K562 (cell line): ENCODE results near the gene LGALS3. TPM values are rescaled to one million over a fixed set of nuclear protein-coding genes. Genes with fewer than 3 reads are reported as not detected.

Experiments
- CBX5 ChIP-seq: IDR thresholded peaks from 2 replicates; pipeline ENCODE4 v1.6.1; 2014; ENCODE audit warnings: low read depth, borderline replicate concordance
- CREM ChIP-seq: IDR thresholded peaks from 2 replicates; pipeline ENCODE4 v1.6.1; 2014; ENCODE audit warnings: antibody characterized with exemption, low read depth
- CTBP1 ChIP-seq: fragments of 450-650 bp; IDR thresholded peaks from 2 replicates; pipeline ENCODE4 v1.6.1; 2016; ENCODE audit warnings: borderline replicate concordance
- ESRRB ChIP-seq: fragments of 250-450 bp; sonication (Bioruptor Pico); IDR thresholded peaks from 2 replicates; pipeline ENCODE4 v1.5.0; 2020; ENCODE audit warnings: mild to moderate bottlenecking, moderate library complexity, borderline replicate concordance
- EZH2 ChIP-seq: IDR thresholded peaks from 2 replicates; pipeline ENCODE4 v1.6.1; 2012; ENCODE audit warnings: low read depth, mild to moderate bottlenecking, inconsistent platforms, low read length, borderline replicate concordance
- FOXA3 ChIP-seq, 2 experiments: fragments of 450-650 bp in 1 of 2; sonication (generic) in 1 of 2; formaldehyde crosslinking; IDR thresholded peaks in 1 of 2; conservative IDR thresholded peaks in 1 of 2; 2 replicates each; pipeline versions ENCODE4 v1.4.0 to v1.8.0; 2020 to 2022; ENCODE audit warnings: mild to moderate bottlenecking in 2 of 2, missing genetic modification reagents in 1 of 2
- HDAC3 ChIP-seq: fragments of 450-650 bp; IDR thresholded peaks from 2 replicates; pipeline ENCODE4 v1.6.1; 2018; ENCODE audit warnings: borderline replicate concordance, mild to moderate bottlenecking, moderate library complexity; ENCODE audit not compliant: partially characterized antibody
- HOXB6 ChIP-seq: fragments of 250-450 bp; sonication (Bioruptor Pico); IDR thresholded peaks from 2 replicates; pipeline ENCODE4 v1.5.1; 2022; ENCODE audit warnings: mild to moderate bottlenecking, borderline replicate concordance
- KLF1 ChIP-seq: fragments of 450-650 bp; IDR thresholded peaks from 2 replicates; pipeline ENCODE4 v1.6.1; 2016; ENCODE audit warnings: missing genetic modification characterization, missing compliant biosample characterization
- MXI1 ChIP-seq: IDR thresholded peaks from 2 replicates; pipeline ENCODE4 v1.6.1; 2011; ENCODE audit warnings: low read depth, mild to moderate bottlenecking, improper control_type of control experiment, low read length
- NR1H2 ChIP-seq: sonication (generic); formaldehyde crosslinking; IDR thresholded peaks from 2 replicates; pipeline ENCODE4 v1.4.0; 2020; ENCODE audit warnings: mild to moderate bottlenecking, missing genetic modification reagents
- NR2C2 ChIP-seq, 2 experiments: fragments of 200-800 bp in 1 of 2; sonication (Bioruptor generic) in 1 of 2; sonication (generic) in 1 of 2; formaldehyde crosslinking in 1 of 2; IDR thresholded peaks; 2 replicates each; pipeline versions ENCODE4 v1.6.1 to v1.8.0; 2016 to 2022; ENCODE audit warnings: mild to moderate bottlenecking in 1 of 2, missing compliant biosample characterization in 1 of 2, missing genetic modification characterization in 1 of 2, missing genetic modification reagents in 1 of 2
- PHF8 ChIP-seq: fragments of 200-600 bp; sonication (generic); IDR thresholded peaks from 2 replicates; pipeline ENCODE4 v1.6.1; 2012; ENCODE audit warnings: mixed run types, mild to moderate bottlenecking, inconsistent platforms, low read length, moderate library complexity, borderline replicate concordance
- POU5F1 ChIP-seq: fragments of 150-350 bp; IDR thresholded peaks from 2 replicates; pipeline ENCODE4 v1.6.1; 2014; ENCODE audit warnings: borderline replicate concordance, low read length, low read depth, mild to moderate bottlenecking; ENCODE audit not compliant: partially characterized antibody
- RBM17 ChIP-seq: fragments of 200-400 bp; formaldehyde crosslinking; IDR thresholded peaks from 2 replicates; pipeline ENCODE4 v1.6.1; 2017; ENCODE audit warnings: low read depth, mild to moderate bottlenecking, low read length, borderline replicate concordance
- RBM34 ChIP-seq: fragments of 200-400 bp; formaldehyde crosslinking; IDR thresholded peaks from 2 replicates; pipeline ENCODE4 v1.6.1; 2018; ENCODE audit warnings: low read length, borderline replicate concordance; ENCODE audit not compliant: insufficient read depth
- SMARCC2 ChIP-seq: fragments of 450-650 bp; IDR thresholded peaks from 2 replicates; pipeline ENCODE4 v1.6.1; 2017; ENCODE audit warnings: antibody characterized with exemption, moderate library complexity, mild to moderate bottlenecking, low read depth
- TGIF2 ChIP-seq: sonication (generic); formaldehyde crosslinking; IDR thresholded peaks from 2 replicates; pipeline ENCODE4 v1.8.1; 2022; ENCODE audit warnings: mild to moderate bottlenecking, missing genetic modification reagents, moderate library complexity
- ZBED1 ChIP-seq: IDR thresholded peaks from 2 replicates; pipeline ENCODE4 v1.6.1; 2014
- ZFP36 ChIP-seq: fragments of 150-350 bp; IDR thresholded peaks from 2 replicates; pipeline ENCODE4 v1.6.1; 2018; ENCODE audit warnings: low read length, low read depth; ENCODE audit not compliant: partially characterized antibody
- ZFX ChIP-seq: sonication (generic); formaldehyde crosslinking; IDR thresholded peaks from 2 replicates; pipeline ENCODE4 v1.8.0; 2022; ENCODE audit warnings: mild to moderate bottlenecking, missing genetic modification reagents, moderate library complexity
- ZNF124 ChIP-seq: sonication (generic); formaldehyde crosslinking; IDR thresholded peaks from 2 replicates; pipeline ENCODE4 v1.8.1; 2022; ENCODE audit warnings: missing genetic modification reagents
- ZNF324 ChIP-seq: fragments of 250-450 bp; sonication (Bioruptor Pico); IDR thresholded peaks from 2 replicates; pipeline ENCODE4 v1.4.0; 2020; ENCODE audit warnings: mild to moderate bottlenecking
- ZNF589 ChIP-seq: fragments of 200-800 bp; sonication (Bioruptor generic); IDR thresholded peaks from 2 replicates; pipeline ENCODE4 v1.6.1; 2016; ENCODE audit warnings: low read depth, missing genetic modification characterization, missing compliant biosample characterization
- ZSCAN29 ChIP-seq: fragments of 450-650 bp; IDR thresholded peaks from 2 replicates; pipeline ENCODE4 v1.6.1; 2017
- polyA plus RNA-seq, 8 experiments: library from polyadenylated mRNA; depleted of rRNA in 4 of 8; stranded (reverse) in 5 of 8; unstranded in 3 of 8; fragments of >200 nt; fragmentation: Nextera tagmentation in 2 of 8; fragmentation: Illumina TruSeq in 1 of 8; extraction: Ambion mirVana in 2 of 8; extraction: Trizol in 1 of 8; gene quantifications; 2 replicates each; pipeline versions ENCODE4 v1.2.1 to v1.2.3, GENCODE V29; 2011 to 2014; ENCODE audit warnings: inconsistent platforms in 1 of 8, missing spikeins in 1 of 8
- total RNA-seq, 7 experiments: library from RNA; depleted of rRNA in 6 of 7; stranded (reverse); fragments of >200 nt in 6 of 7; fragmentation: Illumina TruSeq in 2 of 7; extraction: Trizol in 2 of 7; gene quantifications; 2 replicates each; pipeline versions ENCODE4 v1.2.1 to v1.2.3, GENCODE V29; 2011 to 2021; ENCODE audit warnings: low replicate concordance in 1 of 7
- TF ChIP-seq, protein P1 (sequence below): IDR thresholded peaks from 2 replicates; pipeline ENCODE4 v1.6.1; 2014; ENCODE audit warnings: antibody characterized with exemption
- TF ChIP-seq, protein P2 (sequence below): fragments of 250-450 bp; sonication (Bioruptor Pico); IDR thresholded peaks from 2 replicates; pipeline ENCODE4 v1.4.0; 2020; ENCODE audit warnings: borderline replicate concordance

Gene LGALS3
- total and polyA plus RNA-seq, 9 of the 15 experiments (the other 6 are each of a cell fraction or from before 2014, with no cell fraction given): 0.04 to 1.9 (median 1.1) TPM

DNA sequence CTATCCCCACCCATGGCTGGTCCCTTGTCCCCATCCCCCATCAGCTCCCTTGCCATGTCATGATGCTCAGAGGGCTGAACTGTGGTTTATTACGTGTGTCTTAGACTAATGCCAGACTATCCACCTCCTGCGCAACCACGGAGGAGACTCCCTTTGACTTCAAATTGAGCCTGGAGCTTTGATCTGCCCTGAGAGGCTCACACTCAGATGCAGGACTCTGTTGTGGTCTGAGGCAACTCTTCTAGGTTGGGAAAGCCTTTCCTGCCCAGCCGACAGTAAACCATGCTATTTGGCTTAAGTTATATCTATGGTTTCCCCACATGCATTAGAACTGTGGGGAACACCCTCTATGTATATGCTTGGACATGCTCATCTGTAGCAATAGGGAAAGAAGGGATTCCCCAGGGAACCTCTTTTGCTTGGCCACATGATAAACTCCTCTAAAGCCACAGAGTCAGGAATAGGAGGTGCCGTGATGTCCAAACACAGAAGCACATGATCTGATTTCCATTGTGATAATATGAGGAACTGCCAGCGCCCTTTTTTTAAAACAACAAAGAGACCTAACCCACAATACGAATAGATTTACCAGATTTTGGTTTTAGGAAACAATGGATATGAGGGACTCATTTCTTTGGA, 11.1 kb upstream of the LGALS3 start (continued):
- no peak for TF ChIP-seq NR2C2 (CRISPR knock-in tag; IDR thresholded peaks at IDR 0.05)
- 0 out of 2 replicates have a peak, but pooled peaks have one; percentile 29 for TF ChIP-seq NR2C2 (tag; IDR thresholded peaks at IDR 0.05)
- no peak for TF ChIP-seq RBM34
- TF ChIP-seq ZSCAN29: no peak
- TF ChIP-seq KLF1 (tag): no peak
- TF ChIP-seq FOXA3 (CRISPR knock-in tag; conservative IDR thresholded peaks at IDR 0.05 in 1 of 2, IDR thresholded peaks at IDR 0.05 in 1 of 2): no peak
- TF ChIP-seq, protein P1, sequence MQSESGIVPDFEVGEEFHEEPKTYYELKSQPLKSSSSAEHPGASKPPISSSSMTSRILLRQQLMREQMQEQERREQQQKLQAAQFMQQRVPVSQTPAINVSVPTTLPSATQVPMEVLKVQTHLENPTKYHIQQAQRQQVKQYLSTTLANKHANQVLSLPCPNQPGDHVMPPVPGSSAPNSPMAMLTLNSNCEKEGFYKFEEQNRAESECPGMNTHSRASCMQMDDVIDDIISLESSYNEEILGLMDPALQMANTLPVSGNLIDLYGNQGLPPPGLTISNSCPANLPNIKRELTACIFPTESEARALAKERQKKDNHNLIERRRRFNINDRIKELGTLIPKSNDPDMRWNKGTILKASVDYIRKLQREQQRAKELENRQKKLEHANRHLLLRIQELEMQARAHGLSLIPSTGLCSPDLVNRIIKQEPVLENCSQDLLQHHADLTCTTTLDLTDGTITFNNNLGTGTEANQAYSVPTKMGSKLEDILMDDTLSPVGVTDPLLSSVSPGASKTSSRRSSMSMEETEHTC: 0 out of 2 replicates have a peak, but pooled peaks have one; percentile 41
- TF ChIP-seq CREM: 0 out of 2 replicates have a peak, but pooled peaks have one; percentile 23
- no peak for TF ChIP-seq NR1H2 (CRISPR knock-in tag)
- no peak for TF ChIP-seq PHF8
- TF ChIP-seq CBX5: no peak
- TF ChIP-seq ZNF324 (CRISPR knock-in tag): no peak
- TF ChIP-seq ZFX (CRISPR knock-in tag): 0 out of 2 replicates have a peak, but pooled peaks have one; percentile 40
- TF ChIP-seq TGIF2 (CRISPR knock-in tag): no peak
- no peak for TF ChIP-seq ZNF124
- no peak for TF ChIP-seq POU5F1
- no peak for TF ChIP-seq MXI1
- TF ChIP-seq ZNF589 (CRISPR knock-in tag): peak; percentile 38; the same call in 1 of the 2 replicates
- no peak for TF ChIP-seq HDAC3
- no peak for TF ChIP-seq EZH2
- TF ChIP-seq ESRRB: no peak
- TF ChIP-seq ZBED1: no peak
- TF ChIP-seq CTBP1: 0 out of 2 replicates have a peak, but pooled peaks have one; percentile 20
- TF ChIP-seq ZFP36: no peak
- TF ChIP-seq SMARCC2: no peak
- no peak for TF ChIP-seq RBM17
- TF ChIP-seq, protein P2, sequence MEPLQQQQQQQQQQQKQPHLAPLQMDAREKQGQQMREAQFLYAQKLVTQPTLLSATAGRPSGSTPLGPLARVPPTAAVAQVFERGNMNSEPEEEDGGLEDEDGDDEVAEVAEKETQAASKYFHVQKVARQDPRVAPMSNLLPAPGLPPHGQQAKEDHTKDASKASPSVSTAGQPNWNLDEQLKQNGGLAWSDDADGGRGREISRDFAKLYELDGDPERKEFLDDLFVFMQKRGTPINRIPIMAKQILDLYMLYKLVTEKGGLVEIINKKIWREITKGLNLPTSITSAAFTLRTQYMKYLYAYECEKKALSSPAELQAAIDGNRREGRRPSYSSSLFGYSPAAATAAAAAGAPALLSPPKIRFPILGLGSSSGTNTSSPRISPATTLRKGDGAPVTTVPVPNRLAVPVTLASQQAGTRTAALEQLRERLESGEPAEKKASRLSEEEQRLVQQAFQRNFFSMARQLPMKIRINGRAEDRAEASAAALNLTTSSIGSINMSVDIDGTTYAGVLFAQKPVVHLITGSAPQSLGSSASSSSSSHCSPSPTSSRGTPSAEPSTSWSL (CRISPR knock-in tag): no peak
- TF ChIP-seq HOXB6: no peak
